SK-N-SH (cell line): ENCODE measurements around the gene PRKG1.

Source experiments
- CTCF ChIP-seq: fragments of 200-600 bp; sonication (generic); IDR thresholded peaks from 2 replicates; pipeline ENCODE4 v1.6.1; 2017; ENCODE audit warnings: antibody characterized with exemption, mild to moderate bottlenecking, moderate library complexity
- EZH2phosphoT487 ChIP-seq: fragments of 200-600 bp; sonication (generic); IDR thresholded peaks from 2 replicates; pipeline ENCODE4 v1.6.1; 2017; ENCODE audit warnings: low read depth, mixed run types, mild to moderate bottlenecking, antibody characterized with exemption, moderate library complexity, borderline replicate concordance

- TF ChIP-seq EZH2phosphoT487, result no peak
- TF ChIP-seq CTCF, result no peak
Observed at GRCh38 chr10:52332815-52333214, 1258.5 kb downstream of the PRKG1 start.
